Kidney (tissue), 14 donors: ENCODE data around the gene DGLUCY. TPM values are rescaled to one million over a fixed set of nuclear protein-coding genes. Genes with fewer than 3 reads are reported as not detected.

Experiments
- DNase-seq, 5 donors: peaks; one replicate each; pipeline ENCODE4 v3.0.0-alpha.2; 2013 to 2020
- FAIRE-seq: peaks from 2 replicates; lab custom pipeline; 2012; peaks lifted over from hg19 to GRCh38; lab: Jason Lieb, UNC
- H3K27ac ChIP-seq, 2 donors: one replicate each; pipeline ENCODE4 v1.7.0; 2013; ENCODE audit warnings: low read depth in 2 of 2, low read length in 2 of 2, inconsistent platforms in 1 of 2
- H3K27me3 ChIP-seq: one replicate; pipeline ENCODE4 v1.7.1; 2013; ENCODE audit warnings: low read length, inconsistent platforms; ENCODE audit not compliant: control insufficient read depth, insufficient read depth
- H3K36me3 ChIP-seq, 3 donors: one replicate each; pipeline versions ENCODE4 v1.7.0 to v1.7.1; 2013; ENCODE audit warnings: low read length in 3 of 3, control low read depth in 1 of 3, inconsistent platforms in 1 of 3; ENCODE audit not compliant: insufficient read depth in 3 of 3, control insufficient read depth in 2 of 3
- H3K4me1 ChIP-seq, 3 donors: one replicate each; pipeline versions ENCODE4 v1.7.0 to v1.7.1; 2013; ENCODE audit warnings: low read length in 3 of 3, inconsistent platforms in 1 of 3, low read depth in 1 of 3; ENCODE audit not compliant: control insufficient read depth in 2 of 3, insufficient read depth in 2 of 3
- H3K4me3 ChIP-seq, 3 donors: one replicate each; pipeline versions ENCODE4 v1.7.0 to v1.8.1; 2013; ENCODE audit warnings: low read length in 3 of 3, control low read depth in 1 of 3, inconsistent platforms in 1 of 3
- H3K9ac ChIP-seq, 3 donors: one replicate each; pipeline versions ENCODE4 v1.7.0 to v1.7.1; 2013; ENCODE audit warnings: low read length in 3 of 3, control low read depth in 1 of 3, inconsistent platforms in 1 of 3
- H3K9me3 ChIP-seq, 3 donors: one replicate each; pipeline versions ENCODE4 v1.7.0 to v1.7.1; 2013; ENCODE audit warnings: low read length in 3 of 3, control low read depth in 1 of 3, inconsistent platforms in 1 of 3; ENCODE audit not compliant: control insufficient read depth in 2 of 3, insufficient read depth in 1 of 3
- intact Hi-C: fragments of 100-400 bp; cut with DNase I; formaldehyde crosslinking; loops from one replicate; pipeline ENCODE4 v1.11.1; 2022
- polyA plus RNA-seq: library from polyadenylated mRNA; stranded (reverse); fragments of 350-450 nt; fragmentation: Illumina TruSeq; extraction: RNeasy Lipid Tissue Mini Kit (QIAGEN cat#74804); gene quantifications from one replicate; pipeline ENCODE4 v1.2.3, GENCODE V29; 2014; ENCODE audit warnings: low read depth, low replicate concordance; ENCODE audit not compliant: insufficient read depth
- total RNA-seq: library from RNA; stranded (reverse); fragmentation: NEBNext Ultra II Directional; extraction: Animal tissue kit (Norgen Biotek cat#: 25700); gene quantifications from one replicate; pipeline ENCODE4 v1.2.1, GENCODE V29; 2021
- TF ChIP-seq, protein P1 (sequence below): IDR thresholded peaks from 3 replicates; pipeline ENCODE4 v1.5.1; 2012; ENCODE audit warnings: mild to moderate bottlenecking, moderate library complexity, borderline replicate concordance; ENCODE audit not compliant: insufficient read depth; ENCODE audit errors: extremely low read depth
- donor health status: control.
- donor health status: control.
- donor health status: control.
- donor health status: control.
- donor health status: control.
- donor health status: DM: yes; HTN: yes; CAD: no.
- donor health status: Normal renal cell carcinoma (clear cell type).

Gene DGLUCY
- total and polyA plus RNA-seq, 2 donors from 2014 or later = 79.7 to 83.4 TPM

DNA sequence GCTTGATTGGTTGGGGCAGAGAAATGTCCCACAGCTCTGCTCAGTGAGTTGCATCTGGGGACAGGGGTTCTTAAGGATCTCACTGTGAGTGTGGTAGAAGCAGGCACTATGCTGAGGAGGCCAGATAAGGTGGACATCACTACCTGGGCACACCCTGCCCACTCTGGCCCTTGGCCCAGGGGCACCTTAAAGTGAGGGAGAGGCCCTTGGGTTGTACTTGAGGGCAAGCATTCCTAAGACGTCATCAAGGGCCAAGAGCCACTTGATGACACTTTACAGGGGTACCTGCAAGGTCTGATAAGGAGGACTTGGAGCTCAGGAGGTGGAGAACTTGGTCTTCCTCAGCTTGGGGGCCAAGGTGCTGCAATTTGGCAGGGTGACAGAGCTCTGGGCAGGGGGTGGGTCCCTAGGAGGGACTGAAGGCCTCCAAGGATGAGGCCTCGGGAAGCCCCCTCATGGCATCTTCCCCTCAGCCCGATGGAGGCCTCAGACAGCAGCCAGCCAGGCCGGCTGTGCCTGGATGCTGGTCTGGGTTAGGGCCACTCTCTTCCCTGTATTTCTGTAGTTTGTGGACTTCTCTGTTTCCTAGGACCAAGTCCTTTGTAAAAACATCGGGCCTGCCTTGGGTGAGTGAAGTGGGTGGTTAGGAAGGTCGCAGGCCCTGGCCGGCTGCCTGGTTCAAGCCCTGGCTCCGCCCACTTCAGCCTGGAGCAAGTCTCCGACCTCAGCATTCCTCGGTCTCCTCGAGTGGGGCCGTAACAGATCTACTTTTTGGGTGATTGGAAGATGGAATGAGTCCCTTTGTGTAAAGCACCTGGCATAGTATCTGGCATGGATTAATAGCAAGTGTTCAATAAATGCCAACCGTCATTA is 105.9 kb downstream of the DGLUCY start:
- H3K4me1 ChIP-seq = peaks cover 0 to 10% (median 6%) of the 10 kb centered on the region in 3 donors
- no peaks in the 10 kb centered on the region for H3K9me3 ChIP-seq
- H3K9ac ChIP-seq = peak overlapping the region in 1 of 3 donors; percentile 26
- DNase-seq (no peak), FAIRE-seq (no peak)
- H3K36me3 ChIP-seq = peaks cover 4 to 27% (median 24%) of the 10 kb centered on the region in 3 donors
- no peak overlapping the region for H3K27ac ChIP-seq
- no peaks in the 10 kb centered on the region for H3K27me3 ChIP-seq
- no peak overlapping the region for H3K4me3 ChIP-seq
- intact Hi-C loops = no loop called here
- TF ChIP-seq, protein P1, sequence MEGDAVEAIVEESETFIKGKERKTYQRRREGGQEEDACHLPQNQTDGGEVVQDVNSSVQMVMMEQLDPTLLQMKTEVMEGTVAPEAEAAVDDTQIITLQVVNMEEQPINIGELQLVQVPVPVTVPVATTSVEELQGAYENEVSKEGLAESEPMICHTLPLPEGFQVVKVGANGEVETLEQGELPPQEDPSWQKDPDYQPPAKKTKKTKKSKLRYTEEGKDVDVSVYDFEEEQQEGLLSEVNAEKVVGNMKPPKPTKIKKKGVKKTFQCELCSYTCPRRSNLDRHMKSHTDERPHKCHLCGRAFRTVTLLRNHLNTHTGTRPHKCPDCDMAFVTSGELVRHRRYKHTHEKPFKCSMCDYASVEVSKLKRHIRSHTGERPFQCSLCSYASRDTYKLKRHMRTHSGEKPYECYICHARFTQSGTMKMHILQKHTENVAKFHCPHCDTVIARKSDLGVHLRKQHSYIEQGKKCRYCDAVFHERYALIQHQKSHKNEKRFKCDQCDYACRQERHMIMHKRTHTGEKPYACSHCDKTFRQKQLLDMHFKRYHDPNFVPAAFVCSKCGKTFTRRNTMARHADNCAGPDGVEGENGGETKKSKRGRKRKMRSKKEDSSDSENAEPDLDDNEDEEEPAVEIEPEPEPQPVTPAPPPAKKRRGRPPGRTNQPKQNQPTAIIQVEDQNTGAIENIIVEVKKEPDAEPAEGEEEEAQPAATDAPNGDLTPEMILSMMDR = no peak

DNA sequence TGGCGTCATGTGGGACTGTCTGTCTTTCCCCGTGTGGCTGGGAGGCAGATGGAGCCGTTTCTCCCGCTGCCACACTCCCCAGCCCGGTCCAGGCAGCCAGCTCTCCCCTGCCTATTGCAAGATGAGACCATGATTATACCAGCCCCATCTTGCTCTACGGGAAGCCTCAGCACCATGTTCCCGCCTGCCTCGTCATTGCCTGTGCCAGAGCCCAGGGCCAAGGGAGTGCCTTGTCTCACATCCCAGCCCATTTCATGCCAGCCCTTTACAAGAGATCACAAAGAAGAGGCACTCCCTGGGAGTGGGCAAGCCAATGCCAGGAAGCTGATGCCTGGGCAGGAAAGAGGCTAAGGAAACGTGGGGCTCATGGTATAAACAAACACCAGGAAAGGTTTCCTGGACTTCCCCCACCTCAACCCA is 106.7 kb downstream of the DGLUCY start:
- H3K27ac ChIP-seq = no peak overlapping the region
- H3K27me3 ChIP-seq = no peaks in the 10 kb centered on the region
- TF ChIP-seq, protein P1 = no peak
- intact Hi-C loops = no loop called here
- H3K9me3 ChIP-seq = no peaks in the 10 kb centered on the region
- peaks cover 4 to 29% (median 25%) of the 10 kb centered on the region in 3 donors for H3K36me3 ChIP-seq
- no peak overlapping the region for H3K9ac ChIP-seq
- DNase-seq (no peak), FAIRE-seq (no peak)
- H3K4me1 ChIP-seq = peaks cover 0 to 10% (median 6%) of the 10 kb centered on the region in 3 donors
- H3K4me3 ChIP-seq = no peak overlapping the region

DNA sequence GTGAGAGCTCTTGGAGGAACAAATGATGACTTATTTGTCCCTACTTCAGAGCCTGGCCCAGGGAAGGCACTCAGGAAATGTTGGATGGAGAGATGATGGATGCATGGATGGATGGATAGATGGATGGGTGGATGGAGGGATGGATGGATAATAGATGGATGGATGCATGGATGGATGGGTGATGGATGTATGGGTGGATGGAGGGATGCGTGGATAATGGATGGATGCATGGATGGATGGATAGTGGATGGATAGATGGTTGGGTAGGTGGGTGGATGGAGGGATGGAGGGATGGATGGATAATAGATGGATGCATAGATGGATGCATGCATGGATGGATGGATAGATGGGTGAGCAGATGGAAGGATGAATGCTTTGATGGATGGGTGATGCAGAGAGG is 107.4 kb downstream of the DGLUCY start:
- TF ChIP-seq, protein P1 = no peak
- Histone ChIP-seq H3K36me3 (peaks cover 4 to 22% (median 21%) of the 10 kb centered on the region in 3 donors), H3K4me3 (no peak overlapping the region), H3K27ac (no peak overlapping the region), H3K9me3 (no peaks in the 10 kb centered on the region), H3K9ac (no peak overlapping the region), H3K27me3 (no peaks in the 10 kb centered on the region), H3K4me1 (peaks cover 0 to 10% (median 6%) of the 10 kb centered on the region in 3 donors)
- intact Hi-C loops = no loop called here
- DNase-seq (no peak), FAIRE-seq (no peak)
